Measurements from ENCODE around the gene LPCAT4.

DNA sequence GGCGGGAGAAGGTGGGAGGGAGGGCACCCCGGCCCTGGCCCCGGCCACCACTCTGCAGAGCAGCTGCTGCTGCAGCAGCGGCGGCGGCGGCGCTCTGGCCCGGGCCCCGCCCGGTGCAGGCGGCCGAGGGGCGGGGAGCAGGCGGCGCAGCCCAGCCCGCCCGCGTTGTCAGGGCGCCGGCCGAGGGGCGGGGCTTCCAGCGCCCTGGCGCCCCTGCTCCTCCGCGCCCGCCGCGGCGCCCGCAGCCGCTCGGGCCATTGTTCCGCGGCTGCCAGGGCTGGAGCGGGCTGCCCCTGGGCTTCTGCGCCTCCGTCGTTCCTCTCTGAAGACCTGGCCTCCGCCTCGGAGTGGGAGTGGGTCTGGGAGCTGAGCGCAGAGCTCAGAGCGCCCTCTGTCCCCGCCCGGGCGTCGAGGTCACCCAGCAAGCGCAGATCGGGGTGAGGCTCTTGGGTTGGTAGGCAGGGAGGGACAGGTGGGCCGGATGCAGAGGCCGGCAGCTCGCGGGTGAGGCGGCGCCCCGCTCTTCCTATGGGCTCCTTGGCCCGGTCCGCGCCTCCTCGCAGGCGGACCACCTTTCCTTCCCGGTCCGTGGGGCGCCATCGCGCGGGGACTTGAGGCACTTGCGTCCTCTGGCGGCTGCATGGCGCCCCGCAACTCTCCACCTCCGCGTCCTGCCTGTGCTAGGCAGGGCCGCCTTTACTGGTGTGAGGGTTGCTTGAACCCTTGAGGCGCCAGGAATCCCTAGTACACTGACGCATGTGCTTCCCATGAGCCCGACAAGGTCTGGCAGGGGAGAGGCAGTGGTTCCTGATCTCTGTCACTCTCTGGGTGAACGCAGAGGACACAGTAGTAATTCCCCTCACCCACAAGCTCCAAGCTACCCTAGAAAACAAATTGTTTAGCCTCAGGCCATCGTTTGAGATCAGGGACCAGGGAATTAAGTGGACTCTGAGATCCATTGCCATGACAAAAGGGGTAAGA, at the start of gene LPCAT4:
- TF ChIP-seq, protein P1, sequence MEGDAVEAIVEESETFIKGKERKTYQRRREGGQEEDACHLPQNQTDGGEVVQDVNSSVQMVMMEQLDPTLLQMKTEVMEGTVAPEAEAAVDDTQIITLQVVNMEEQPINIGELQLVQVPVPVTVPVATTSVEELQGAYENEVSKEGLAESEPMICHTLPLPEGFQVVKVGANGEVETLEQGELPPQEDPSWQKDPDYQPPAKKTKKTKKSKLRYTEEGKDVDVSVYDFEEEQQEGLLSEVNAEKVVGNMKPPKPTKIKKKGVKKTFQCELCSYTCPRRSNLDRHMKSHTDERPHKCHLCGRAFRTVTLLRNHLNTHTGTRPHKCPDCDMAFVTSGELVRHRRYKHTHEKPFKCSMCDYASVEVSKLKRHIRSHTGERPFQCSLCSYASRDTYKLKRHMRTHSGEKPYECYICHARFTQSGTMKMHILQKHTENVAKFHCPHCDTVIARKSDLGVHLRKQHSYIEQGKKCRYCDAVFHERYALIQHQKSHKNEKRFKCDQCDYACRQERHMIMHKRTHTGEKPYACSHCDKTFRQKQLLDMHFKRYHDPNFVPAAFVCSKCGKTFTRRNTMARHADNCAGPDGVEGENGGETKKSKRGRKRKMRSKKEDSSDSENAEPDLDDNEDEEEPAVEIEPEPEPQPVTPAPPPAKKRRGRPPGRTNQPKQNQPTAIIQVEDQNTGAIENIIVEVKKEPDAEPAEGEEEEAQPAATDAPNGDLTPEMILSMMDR (conservative IDR thresholded peaks at IDR 0.05) = peak; percentile 84
- no peak for TF ChIP-seq EZH2 (IDR thresholded peaks at IDR 0.05; ENCODE audit: low read depth)
